ENCODE results near the gene CCNL2.
"Not testable (repeated sequence)": the region's sequence is repeated elsewhere in the genome, so short reads cannot be mapped to it uniquely, and the experiment has no call there.

CCNL2 gene

DNA sequence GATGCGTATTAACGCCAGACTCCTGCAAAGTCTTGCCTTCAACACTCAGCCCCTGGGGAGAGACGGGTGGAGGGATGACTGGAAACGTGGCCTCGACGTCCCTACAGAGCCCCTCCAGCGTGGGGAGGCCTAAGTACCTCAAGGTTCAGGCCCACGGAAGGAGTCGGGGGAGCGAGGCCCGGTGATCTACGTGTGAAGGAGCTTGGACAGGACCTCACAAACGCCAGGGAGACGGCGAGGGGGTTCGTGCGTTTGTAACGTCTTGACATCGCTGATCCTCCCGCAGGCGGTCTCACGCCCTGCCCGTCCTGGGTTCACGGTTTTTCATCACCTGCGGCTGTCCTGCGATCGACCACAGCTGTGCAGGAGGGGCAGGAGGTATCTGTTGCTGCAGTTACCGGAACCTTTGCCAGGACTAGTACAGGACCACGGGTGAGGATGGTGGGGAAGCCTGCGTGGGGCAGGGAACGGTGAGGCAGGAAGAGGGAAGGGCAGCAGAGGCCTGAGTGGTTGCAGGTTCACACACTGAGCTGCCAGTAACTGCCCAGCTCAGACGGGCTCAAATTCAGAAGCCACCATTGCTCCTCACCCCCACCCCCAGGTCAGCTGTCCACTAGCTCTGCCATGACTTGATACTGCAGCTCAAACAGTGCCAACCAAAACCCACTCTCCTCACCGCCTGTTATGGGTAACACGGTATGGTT is 889 bp upstream of the CCNL2 start:
- no peak for DNase-seq

DNA sequence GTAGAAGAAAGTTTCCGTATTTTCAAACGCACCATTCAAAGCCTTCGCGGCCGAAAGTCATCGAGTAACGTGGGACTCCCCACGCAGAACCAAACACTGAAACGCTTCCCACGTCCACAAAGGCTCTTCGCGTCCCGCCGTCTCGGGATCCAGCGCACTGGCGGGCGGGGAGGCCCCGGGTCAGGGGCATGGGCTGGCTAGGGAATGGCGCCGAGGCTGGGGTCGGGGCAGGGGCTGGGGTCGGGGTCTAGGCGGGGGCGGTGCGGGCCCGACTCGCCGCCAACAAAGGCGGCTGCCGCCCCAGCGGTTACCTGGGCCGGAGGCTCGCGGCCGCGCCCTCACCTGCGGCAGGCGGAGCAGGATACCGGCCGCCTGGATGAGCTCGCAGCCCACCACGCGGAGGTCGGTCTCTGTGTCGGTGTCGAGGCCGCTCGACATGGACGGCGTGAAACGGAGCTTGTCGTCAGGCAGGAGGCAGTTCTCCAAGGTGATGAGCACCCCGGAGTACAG is 403 bp downstream of the CCNL2 start:
- DNase-seq = no peak

DNA sequence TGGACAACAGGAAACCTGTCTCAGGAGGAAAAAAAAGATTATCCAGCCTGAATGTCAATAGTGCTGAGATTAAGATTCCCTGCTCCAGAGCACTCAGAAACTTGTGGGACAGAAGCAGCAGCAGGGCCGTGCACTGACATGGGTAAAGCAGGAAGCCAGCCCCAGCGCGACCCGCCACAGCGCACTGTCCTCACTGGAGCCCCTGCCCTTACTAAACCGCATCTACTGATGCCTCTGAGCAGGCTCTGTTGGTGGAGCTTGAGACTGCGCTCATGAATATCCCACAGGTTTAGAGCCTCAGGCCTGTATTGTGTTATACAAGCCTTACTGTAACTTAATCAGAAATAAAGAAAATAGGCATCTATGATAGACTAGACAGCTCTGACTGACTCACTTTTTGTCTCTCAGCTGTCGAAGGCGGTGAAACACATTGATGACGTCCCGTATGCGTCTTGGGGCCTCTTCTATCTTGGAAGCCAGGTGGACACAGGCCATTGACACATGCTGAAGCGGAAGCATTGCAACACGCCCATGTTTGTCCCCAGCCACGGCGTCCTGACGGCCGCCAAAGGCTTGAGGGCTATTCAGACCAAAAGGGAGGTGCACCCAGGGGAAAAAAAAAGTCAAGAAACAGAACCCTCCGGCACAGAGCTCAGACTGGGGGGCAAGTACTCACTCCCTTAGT is 1.2 kb downstream of the CCNL2 start:
- no peak for DNase-seq

DNA sequence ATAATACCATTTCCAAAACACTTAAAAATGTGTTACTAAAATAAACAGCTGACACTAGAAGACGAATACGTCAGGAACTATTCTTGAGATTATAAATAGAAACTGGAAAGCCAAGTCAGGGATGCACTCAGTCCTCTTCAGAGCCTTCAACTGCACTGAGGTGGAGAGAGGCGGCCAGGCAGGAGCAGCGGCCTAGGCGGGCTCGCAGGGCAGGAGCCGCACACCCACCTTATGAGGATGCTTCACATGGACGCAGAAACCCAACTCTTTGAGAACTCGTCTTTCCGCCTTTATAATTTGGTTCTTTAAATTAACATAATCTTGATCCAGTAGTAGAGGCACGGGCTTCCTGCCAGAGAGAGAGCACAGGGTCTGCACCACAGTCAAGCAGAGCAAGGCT is 4.0 kb downstream of the CCNL2 start:
- DNase-seq = no peak

DNA sequence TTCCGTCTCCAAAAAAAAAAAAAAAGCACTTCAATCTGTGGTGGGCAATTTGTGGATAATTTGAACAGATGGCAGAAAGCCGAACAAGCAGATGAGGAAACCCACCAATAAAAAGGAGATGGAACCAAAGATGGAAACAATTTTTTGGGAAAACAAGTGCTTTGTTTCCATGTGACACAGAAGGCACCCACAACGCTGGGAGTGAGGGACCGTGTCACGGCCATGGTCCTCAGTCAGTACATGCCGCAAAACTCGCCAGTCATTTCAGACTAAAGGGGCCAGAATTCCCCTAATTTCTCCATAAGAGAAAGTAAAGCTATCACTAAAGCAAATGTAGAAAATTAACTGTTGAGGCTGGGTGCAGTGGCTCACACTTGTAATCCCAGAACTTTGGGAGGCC is 5.0 kb downstream of the CCNL2 start:
- DNase-seq = no peak

DNA sequence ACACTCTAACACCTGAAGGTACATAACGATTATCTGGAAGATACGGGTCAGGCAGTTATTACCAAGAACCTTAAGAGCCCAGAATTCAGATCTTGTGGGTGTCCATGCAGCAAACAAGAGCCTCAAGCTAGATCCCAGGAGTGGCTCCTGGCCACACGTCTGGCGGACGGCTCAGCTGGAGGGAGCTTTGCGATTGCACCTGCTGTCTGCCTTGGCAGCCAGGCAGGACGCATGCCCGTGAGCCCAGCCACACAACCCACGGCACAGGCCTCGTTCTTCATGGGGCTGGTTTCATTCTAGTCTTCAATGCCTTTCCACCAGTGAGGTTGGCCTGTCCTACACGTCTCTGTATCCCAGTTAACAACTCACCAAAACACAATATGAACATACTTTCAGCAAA is 5.7 kb downstream of the CCNL2 start:
- no peak for DNase-seq

DNA sequence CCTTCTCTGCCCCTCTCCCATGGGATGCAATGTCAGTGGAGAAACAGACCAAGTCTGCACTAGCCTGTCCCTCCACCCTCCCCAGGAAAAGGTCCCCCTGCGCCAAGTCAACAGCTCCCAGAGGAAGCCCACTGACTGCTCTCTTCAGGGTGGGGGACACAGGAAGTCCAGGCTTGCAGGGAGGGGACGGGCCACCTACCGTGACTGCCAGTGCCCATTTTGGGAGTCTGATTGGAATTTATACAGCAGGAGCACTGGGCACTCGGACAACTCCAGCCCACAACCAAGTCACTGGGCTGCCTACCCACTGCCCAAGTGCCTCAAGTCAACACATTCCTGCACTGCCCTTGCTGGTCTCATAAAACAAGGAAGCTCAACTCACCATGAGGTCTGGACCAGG is 6.1 kb downstream of the CCNL2 start:
- no peak for DNase-seq

DNA sequence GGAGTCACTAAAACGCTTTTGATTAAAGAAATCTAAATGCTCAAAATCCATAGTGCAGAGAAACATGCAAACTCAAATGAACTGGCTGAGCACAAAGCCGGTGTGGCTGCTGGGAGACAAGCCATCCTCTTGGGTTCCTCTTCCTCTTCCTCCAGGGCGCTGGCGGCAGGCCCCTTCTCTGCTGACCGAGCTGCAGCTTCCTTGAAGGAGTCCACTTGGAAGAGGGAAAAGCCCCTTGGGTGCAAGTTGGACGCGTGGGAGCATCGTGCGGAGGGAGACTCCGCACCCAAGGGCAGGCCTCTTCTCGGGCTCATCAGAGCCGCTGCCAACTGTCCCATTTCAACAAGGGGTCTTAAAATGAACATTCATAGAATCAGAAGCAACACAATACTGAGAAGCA is 7.9 kb downstream of the CCNL2 start:
- no peak for DNase-seq

DNA sequence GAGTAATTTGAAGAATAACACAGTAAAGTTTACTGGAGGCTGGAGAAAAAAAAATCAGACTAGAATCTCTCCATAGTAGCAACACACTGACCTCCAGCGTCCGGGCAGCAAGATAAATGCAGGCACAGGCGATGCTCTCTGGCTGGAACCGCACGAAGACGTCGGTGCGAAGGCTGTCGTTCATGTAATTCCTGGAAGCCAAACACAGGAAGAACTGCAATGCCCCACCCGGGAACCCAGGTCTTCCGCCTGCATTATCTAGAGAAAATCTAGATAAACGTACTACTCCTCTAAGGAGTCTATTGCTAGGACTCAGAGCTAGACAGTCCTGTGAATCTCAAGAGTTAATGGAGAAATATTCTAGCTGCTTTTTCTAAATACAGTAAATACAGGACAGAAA is 8.5 kb downstream of the CCNL2 start:
- DNase-seq = no peak

DNA sequence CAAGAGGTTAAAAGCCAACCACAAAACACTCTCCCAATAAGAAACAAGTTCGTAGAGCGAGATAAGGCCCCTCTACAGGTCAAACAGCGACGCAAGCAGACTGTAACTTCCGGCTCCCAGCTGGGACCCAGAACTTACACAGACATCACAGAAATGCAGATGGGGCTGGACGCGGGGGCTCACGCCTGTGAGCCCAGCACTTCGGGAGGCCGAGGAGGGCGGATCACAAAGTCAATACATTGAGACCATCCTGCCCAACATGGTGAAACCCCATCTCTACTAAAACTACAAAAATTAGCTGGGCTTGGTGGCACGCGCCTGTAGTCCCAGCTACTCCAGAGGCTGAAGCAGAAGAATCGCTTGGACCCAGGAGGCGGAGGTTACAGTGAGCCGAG is 11.1 kb downstream of the CCNL2 start:
- no peak for DNase-seq

DNA sequence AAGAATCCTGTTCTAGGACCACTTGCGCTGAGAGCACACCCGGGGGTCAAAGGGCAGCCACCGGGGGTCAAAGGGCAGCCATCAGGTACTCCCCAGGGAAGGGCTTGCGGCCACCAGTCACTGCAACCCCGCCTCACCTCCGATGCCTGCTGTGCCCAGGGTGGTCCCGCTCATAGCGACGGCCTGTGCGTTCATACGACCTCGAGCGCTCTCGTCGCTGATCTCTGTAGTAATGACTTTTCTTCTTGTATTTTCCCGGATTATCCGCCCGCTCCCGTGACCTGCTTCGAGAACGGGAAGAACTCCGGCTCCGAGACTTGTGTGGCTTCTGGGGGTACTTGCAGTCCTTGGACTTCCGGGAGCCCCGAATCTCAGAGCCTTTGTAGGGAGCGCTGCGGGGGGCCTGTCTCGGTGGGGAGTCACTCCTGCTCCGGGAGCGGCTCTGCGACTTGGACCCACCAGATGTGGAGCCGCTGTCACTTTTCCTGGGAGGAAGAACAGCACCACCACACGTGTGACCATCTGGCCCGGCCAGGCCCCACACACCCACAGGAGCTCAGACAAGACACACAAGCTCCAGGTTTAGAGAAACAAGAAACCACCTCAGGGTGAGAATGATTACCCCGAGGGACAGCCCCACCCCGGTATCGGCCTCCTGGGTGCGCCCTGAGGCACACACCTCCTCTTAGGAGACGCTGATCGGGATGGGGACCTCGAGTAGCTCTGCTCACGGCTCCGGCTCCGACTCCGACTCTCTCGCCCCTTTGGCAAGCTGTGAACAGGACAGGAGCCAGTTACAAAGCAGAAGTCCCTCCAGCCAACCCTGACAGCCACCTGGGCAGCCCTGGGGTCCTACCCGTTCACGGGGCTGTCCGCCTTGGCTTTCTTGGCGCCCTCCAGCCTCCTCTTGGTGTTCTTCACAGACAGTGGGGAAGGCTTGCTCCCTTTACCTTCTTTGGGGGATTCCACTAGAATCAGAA is 11.7 kb downstream of the CCNL2 start:
- DNase-seq = no peak

DNA sequence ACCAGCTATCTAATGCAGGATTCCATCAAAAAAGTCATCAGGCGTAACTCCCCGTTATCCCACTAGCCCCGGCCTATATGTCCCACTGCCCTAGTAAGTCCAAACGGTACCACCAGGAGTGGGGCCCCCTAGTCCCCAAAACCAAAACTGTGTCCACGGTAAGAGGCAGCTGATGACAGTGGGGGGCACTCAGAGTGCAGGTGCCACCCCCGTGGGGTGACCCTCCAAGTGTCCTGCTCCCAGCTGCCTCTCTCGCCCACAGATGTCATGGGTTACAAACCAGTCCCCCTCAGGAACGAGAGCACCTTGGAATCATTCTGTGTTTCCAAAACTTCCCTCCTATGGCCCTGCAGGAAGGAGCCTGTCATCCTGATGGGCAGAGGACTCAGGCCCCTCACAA is 13.2 kb downstream of the CCNL2 start:
- no peak for DNase-seq

DNA sequence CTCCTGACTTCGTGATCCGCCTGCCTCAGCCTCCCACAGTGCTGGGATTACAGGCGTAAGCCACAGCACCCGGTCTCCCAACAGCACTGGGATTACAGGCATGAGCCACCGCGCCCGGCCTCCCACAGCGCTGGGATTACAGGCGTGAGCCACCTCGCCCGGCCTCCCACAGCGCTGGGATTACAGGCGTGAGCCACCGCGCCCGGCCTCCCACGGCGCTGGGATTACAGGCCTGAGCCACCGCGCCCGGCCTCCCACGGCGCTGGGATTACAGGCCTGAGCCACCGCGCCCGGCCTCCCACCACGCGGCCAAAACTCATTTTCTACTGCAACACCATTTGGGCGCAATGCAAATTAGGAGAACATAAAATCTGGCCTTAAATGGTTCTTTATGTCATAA is 13.8 kb downstream of the CCNL2 start:
- not testable (repeated sequence) for DNase-seq

DNA sequence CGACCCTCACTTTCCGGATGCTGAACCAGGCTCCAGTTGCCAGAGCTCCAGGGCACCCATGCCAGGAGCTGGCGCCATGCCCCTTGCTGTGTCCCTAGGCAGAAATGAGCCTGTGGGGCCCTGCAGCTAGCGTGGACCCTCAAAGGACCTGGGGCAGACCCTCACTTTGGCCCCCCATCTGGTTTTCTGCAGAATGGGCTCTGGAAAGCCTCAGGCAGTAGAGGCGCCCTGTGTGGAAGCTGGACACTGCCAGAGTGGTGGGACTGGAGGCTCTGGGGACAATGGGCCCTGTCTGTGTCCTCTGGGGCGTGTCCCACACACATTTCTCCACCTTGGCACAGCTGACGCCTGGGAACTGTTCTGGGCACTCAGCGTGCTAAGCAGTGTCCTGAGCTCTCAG is 17.8 kb downstream of the CCNL2 start:
- DNase-seq = no peak

DNA sequence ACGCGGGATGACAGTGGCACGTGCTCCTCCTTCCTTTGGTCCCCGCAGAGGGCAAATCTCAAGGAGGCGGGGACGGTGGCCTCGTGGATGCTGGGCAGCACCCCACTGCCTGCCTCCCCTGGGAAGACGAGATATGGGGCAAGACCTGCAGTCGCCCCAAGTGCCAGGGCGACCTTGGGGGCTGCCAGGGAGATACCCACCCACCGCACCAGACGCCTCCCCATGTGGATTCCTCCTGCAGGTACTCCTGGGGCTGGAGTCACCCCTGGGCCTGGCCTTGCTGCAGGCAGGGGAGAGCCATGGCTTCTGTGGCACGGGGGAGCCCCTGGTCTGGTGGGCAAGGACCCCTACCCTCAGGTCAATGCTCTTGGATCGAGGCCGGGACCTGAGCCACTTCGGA is 18.3 kb downstream of the CCNL2 start:
- DNase-seq = no peak

DNA sequence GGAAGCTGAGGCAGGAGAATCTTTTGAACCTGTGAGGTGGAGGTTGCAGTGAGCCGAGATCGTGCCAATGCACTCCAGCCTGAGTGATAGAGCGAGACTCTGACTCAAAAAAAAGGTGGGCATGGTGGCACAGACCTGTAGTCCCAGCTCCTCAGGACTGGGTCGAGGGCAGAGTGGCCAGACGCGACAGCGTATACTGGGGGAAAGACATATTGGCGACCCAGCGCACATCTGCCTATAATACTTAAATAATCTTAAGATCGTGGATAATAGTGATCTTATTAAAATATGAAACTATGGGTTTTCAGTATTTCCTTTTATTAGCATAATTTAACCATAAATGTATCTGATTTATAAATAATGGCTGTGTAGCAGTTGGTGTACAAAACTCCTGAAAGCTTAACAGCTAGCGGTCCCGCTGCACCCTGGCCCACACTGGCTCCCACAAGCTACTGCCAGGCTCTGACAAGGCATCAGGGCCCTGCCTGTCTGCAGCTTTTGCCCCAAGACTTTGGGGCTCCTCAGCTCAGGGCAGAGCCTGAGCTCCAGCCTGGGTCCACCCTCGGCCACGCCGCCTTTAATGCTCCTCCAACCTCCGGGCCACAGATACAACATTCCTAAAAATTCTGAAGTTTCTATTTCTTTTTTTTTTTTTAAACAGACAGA is 21.5 kb downstream of the CCNL2 start:
- DNase-seq = no peak

DNA sequence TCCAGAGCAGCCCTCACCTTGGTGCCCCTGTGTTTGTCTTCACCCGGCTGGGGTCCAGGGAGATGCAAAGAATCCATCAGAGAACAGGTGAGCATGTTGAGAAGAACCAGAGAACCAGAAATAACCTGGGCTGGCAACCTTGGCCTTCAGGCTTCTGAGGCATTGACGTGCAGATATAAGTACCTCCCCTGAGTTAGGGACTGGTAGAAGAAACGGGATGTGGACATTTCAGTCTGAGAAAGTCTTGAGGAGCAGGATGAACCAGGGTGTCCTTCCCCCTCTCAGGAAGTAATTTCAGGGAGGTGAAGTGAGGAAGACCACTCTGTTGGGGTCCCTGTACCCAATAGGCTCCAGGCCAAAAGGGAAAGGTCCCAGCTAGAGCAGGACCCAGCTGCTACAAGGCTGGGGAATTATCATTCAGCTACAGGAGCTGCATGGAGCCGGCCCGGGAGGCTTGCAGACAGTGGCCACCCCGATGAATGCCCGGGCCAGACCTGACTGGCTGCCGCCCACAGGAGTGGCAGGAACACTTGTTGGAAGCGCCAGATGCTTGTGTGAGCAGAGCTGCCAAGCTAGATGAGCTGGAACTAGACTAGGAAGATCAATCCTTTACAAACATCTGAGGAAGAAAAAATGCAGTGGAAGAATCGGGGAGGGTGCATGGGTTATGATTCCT is 22.4 kb downstream of the CCNL2 start:
- no peak for DNase-seq

DNA sequence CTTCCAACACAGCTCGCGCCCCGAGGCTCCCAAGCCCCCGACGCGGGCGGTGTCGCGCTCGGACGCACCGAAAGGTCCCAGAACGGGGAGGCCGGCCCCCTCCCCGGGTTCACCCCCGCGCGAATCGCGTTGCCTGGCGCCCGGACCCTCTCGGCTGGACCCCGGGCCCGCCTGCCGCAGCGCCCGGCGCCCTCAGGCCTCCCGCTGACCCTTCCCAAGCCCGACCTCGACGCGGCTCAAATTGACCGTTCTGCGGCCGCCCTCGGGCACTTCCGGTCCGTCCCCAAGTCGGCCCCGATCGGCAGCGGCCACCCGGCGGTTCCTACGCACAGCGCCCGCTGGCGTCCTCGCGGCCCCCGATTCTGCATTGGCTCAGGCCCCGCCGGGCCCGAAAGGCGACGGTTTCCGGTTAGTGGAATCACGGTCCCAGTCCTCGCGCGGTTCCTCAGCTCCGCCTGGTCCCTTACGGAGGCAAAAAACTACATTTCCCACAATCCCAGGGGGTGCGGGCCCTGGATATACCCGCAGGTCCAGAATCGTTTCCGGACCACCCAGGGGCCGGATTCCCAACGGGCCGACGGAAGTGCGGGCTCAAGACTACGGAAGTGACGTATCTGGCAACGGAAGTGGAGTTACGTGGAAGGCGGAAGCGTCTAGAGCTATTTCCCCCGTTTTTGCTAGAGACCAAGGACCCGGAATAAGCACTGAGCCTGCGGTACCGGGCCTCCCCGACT is 24.0 kb downstream of the CCNL2 start, which contains the start of gene AURKAIP1:
AURKAIP1 (minus strand) TSS at position 279 of the 734 bp plus-strand sequence. CDS start 451 bp downstream, outside the sequence.
- peak; percentile 91 for DNase-seq

DNA sequence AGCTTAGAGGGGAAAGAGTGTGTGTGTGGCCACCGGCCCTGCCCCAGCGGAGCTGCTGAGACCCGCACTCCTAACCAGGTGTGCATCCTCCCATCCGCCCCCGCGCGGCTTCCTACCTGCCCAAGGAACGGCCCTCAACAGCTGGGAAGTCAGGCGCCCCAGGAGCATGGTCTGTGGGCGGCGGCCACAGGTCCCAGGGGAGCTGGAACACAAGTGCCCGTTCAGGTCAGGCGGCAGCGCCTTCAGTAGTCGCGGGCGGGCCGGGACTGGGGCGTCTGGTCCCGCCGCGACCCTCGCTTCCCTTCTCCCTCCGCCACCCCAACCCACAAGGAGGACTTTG is 24.6 kb downstream of the CCNL2 start:
- no peak for DNase-seq

DNA sequence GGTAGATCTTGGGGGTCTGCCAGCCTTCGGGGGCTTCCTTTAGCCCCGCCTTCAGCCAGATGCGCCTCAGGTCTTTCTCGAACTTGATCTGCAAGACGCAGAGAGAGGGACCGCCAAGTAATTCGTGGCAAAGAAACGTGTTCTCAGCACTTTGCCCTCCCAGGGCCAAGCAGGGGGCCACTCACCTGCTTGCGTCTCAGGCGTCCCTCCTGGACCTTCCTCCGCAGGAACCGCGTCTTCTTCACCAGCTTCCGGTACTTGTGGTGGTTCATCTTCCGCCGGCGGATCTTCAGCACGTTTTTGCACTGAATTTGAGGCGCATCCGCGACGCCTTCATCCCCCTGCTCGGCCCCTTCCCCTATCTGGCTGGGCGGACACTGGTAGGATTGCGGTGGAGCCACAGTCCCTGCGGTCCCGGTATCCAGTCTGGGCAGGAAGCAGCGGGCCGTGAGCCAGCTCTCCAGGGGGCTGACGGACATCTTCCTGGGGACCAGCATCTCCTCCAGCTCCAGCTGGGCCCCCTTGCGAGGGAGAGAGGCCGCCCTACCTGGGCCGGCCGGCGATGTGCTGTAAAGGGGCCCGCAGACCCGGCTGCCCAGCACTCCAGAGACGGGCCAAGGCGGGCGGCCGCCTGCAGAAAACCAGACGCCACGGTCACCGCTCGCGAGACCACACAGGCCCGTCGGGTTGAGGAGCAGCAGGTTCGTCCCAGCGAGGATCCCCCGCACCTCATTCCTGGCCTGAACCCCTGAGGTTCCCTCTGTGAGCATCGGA is 25.1 kb downstream of the CCNL2 start:
- DNase-seq = no peak
